Osteoblast (primary cell): Measurements from ENCODE around the gene CYP19A1. TPM values are rescaled to one million over a fixed set of nuclear protein-coding genes. Genes with fewer than 3 reads are reported as not detected.

ENCODE experiments used
- DNase-seq: peaks from one replicate; pipeline ENCODE4 v3.0.0; 2011; ENCODE audit warnings: low spot score, mixed read lengths; ENCODE audit not compliant: insufficient read length; ENCODE audit errors: missing footprints
- H2AFZ ChIP-seq: 2 replicates; pipeline ENCODE4 v1.6.0; 2011; ENCODE audit warnings: mild to moderate bottlenecking, low read length
- H3K27ac ChIP-seq: 2 replicates; pipeline ENCODE4 v1.5.1; 2011; ENCODE audit warnings: mild to moderate bottlenecking, low read depth, low read length, moderate library complexity
- H3K27me3 ChIP-seq: 2 replicates; pipeline ENCODE4 v1.6.0; 2012; ENCODE audit warnings: mild to moderate bottlenecking, control low read depth, inconsistent platforms, low read length, moderate library complexity; ENCODE audit not compliant: insufficient read depth
- H3K36me3 ChIP-seq: 2 replicates; pipeline ENCODE4 v1.5.1; 2011; ENCODE audit warnings: mild to moderate bottlenecking, low read length, control low read depth, moderate library complexity; ENCODE audit not compliant: insufficient read depth
- H3K4me1 ChIP-seq: 2 replicates; pipeline ENCODE4 v1.5.1; 2011; ENCODE audit warnings: mild to moderate bottlenecking, low read length, control low read depth, moderate library complexity; ENCODE audit not compliant: insufficient read depth
- H3K4me2 ChIP-seq: 2 replicates; pipeline ENCODE4 v1.6.0; 2011; ENCODE audit warnings: mild to moderate bottlenecking, low read length; ENCODE audit not compliant: insufficient read depth
- H3K4me3 ChIP-seq: fragments of 200-600 bp; sonication (generic); 3 replicates; pipeline ENCODE4 v1.5.1; 2012; ENCODE audit warnings: mild to moderate bottlenecking, low read length, inconsistent platforms; ENCODE audit not compliant: insufficient read depth
- H3K79me2 ChIP-seq: 2 replicates; pipeline ENCODE4 v1.6.0; 2012; ENCODE audit warnings: mild to moderate bottlenecking, low read length, control low read depth, inconsistent platforms; ENCODE audit not compliant: insufficient read depth
- H3K9me3 ChIP-seq: 2 replicates; pipeline ENCODE4 v1.5.1; 2011; ENCODE audit warnings: low read depth, low read length, control low read depth
- H4K20me1 ChIP-seq: 2 replicates; pipeline ENCODE4 v1.6.0; 2012; ENCODE audit warnings: mild to moderate bottlenecking, low read length, control low read depth; ENCODE audit not compliant: insufficient read depth
- CTCF ChIP-seq: IDR thresholded peaks from 2 replicates; pipeline ENCODE4 v1.5.1; 2011; ENCODE audit warnings: mild to moderate bottlenecking, low read depth, low read length, moderate library complexity; ENCODE audit errors: extremely low read depth
- total RNA-seq: library from RNA; depleted of rRNA; stranded (reverse); fragments of >200 nt; gene quantifications from 2 replicates; pipeline ENCODE4 v1.2.3, GENCODE V29; 2012

Gene CYP19A1
- total RNA-seq, 1 donor = 2.2 TPM

GRCh38 chr15:51200792-51201191 is 137.6 kb downstream of the CYP19A1 start:
- Histone ChIP-seq H3K4me3 (no peak overlapping the region), H3K27me3 (no peaks in the 10 kb centered on the region), H3K27ac (no peak overlapping the region), H3K4me1 (peaks cover 28% of the 10 kb centered on the region), H3K9me3 (no peaks in the 10 kb centered on the region), H3K4me2 (no peak overlapping the region), H4K20me1 (no peaks in the 10 kb centered on the region), H3K79me2 (no peaks in the 10 kb centered on the region), H3K36me3 (no peaks in the 10 kb centered on the region), H2AFZ (no peak overlapping the region)
- TF ChIP-seq CTCF = no peak
- DNase-seq = no peak

GRCh38 chr15:51199541-51199940 is 138.9 kb downstream of the CYP19A1 start:
- Histone ChIP-seq H3K4me2 (no peak overlapping the region), H2AFZ (no peak overlapping the region), H4K20me1 (no peaks in the 10 kb centered on the region), H3K27ac (no peak overlapping the region), H3K4me3 (no peak overlapping the region), H3K27me3 (no peaks in the 10 kb centered on the region), H3K4me1 (peaks cover 24% of the 10 kb centered on the region), H3K36me3 (no peaks in the 10 kb centered on the region), H3K79me2 (no peaks in the 10 kb centered on the region), H3K9me3 (no peaks in the 10 kb centered on the region)
- DNase-seq = no peak
- TF ChIP-seq CTCF = no peak

GRCh38 chr15:51198701-51199232 is 139.6 kb downstream of the CYP19A1 start:
- no peak overlapping the region for H3K4me3 ChIP-seq
- H3K27ac ChIP-seq = no peak overlapping the region
- no peak for DNase-seq
- H3K9me3 ChIP-seq = no peaks in the 10 kb centered on the region
- H4K20me1 ChIP-seq = no peaks in the 10 kb centered on the region
- H3K4me1 ChIP-seq = peaks cover 20% of the 10 kb centered on the region
- no peaks in the 10 kb centered on the region for H3K27me3 ChIP-seq
- H3K79me2 ChIP-seq = no peaks in the 10 kb centered on the region
- no peak overlapping the region for H3K4me2 ChIP-seq
- H2AFZ ChIP-seq = peak overlapping the region; percentile 75
- TF ChIP-seq CTCF = no peak
- H3K36me3 ChIP-seq = no peaks in the 10 kb centered on the region

GRCh38 chr15:51195459-51195858 is 142.9 kb downstream of the CYP19A1 start:
- Histone ChIP-seq H3K27me3 (no peaks in the 10 kb centered on the region), H3K4me2 (no peak overlapping the region), H3K9me3 (no peaks in the 10 kb centered on the region), H3K4me1 (peaks cover 21% of the 10 kb centered on the region), H3K27ac (no peak overlapping the region), H3K4me3 (no peak overlapping the region), H4K20me1 (no peaks in the 10 kb centered on the region), H3K36me3 (no peaks in the 10 kb centered on the region), H2AFZ (peak overlapping the region; percentile 25), H3K79me2 (no peaks in the 10 kb centered on the region)
- no peak for TF ChIP-seq CTCF
- no peak for DNase-seq
